HCT116 (cell line): ENCODE results near the gene YPEL3. TPM values are rescaled to one million over a fixed set of nuclear protein-coding genes. Genes with fewer than 3 reads are reported as not detected.

Source experiments
- ATAC-seq: fragments of 200-7000 bp; cut with Tn5 transposase; 2 replicates; pipeline ENCODE4 v1.9.1; 2020; ENCODE audit warnings: mild to moderate bottlenecking, moderate library complexity
- BruUV-seq: library from RNA; stranded (reverse); fragments of 400-500 nt; replicated peaks from 2 replicates; lab custom pipeline; 2021; lab: Mats Ljungman, UMichigan
- CTCF ChIA-PET: fragments of 300-600 bp; sonication (Branson Sonifier 250); formaldehyde crosslinking; loops from one replicate; lab custom pipeline; 2021; ENCODE audit warnings: antibody characterized with exemption; lab: Charles Lee
- POLR2A ChIA-PET: fragments of 300-600, 350-600 bp; sonication (Branson Sonifier 250); formaldehyde crosslinking; loops from one replicate; lab custom pipeline; 2021; ENCODE audit warnings: antibody characterized with exemption; lab: Charles Lee
- RAD21 ChIA-PET, 2 experiments: fragments of 300-600 bp; sonication (Branson Sonifier 250); formaldehyde crosslinking; loops; one replicate each; lab custom pipeline; 2023; ENCODE audit warnings: low total read pairs in 2 of 2; ENCODE audit not compliant: uncharacterized antibody in 2 of 2, unreplicated experiment in 2 of 2, low non-redundant PET in 1 of 2; lab: Charles Lee
- DNase-seq: peaks from one replicate; pipeline ENCODE4 v3.0.0-alpha.2; 2010; ENCODE audit warnings: low read depth, low spot score
- H2AFZ ChIP-seq: fragments of 200-600 bp; shearing (Covaris generic), sonication (generic); 2 replicates; pipeline ENCODE4 v1.6.1; 2017; ENCODE audit warnings: low read depth, mixed run types, mixed read lengths, antibody characterized with exemption, low read length; ENCODE audit not compliant: poor library complexity, severe bottlenecking
- H3K27ac ChIP-seq: 2 replicates; pipeline ENCODE4 v1.5.1; 2012; ENCODE audit warnings: low read depth, low read length
- H3K27me3 ChIP-seq: fragments of 200-600 bp; sonication (generic); 2 replicates; pipeline ENCODE4 v1.6.1; 2016; ENCODE audit warnings: mixed run types, low read length, mixed read lengths; ENCODE audit not compliant: insufficient read depth
- H3K36me3 ChIP-seq, 2 experiments: fragments of 200-500 bp in 1 of 2; fragments of 200-600 bp in 1 of 2; sonication (Bioruptor generic) in 1 of 2; sonication (generic) in 1 of 2; 2 replicates each; pipeline versions ENCODE4 v1.5.1 to v1.6.1; 2014 to 2016; ENCODE audit warnings: low read length in 2 of 2, inconsistent platforms in 1 of 2, mixed read lengths in 1 of 2, mixed run types in 1 of 2; ENCODE audit not compliant: insufficient read depth in 2 of 2, control insufficient read depth in 1 of 2
- H3K4me1 ChIP-seq, 2 experiments: fragments of 200-600 bp in 1 of 2; sonication (generic) in 1 of 2; 2 replicates each; pipeline versions ENCODE4 v1.5.1 to v1.6.1; 2012 to 2017; ENCODE audit warnings: low read length in 2 of 2, inconsistent platforms in 1 of 2, mild to moderate bottlenecking in 1 of 2, mixed read lengths in 1 of 2, mixed run types in 1 of 2, moderate library complexity in 1 of 2; ENCODE audit not compliant: insufficient read depth in 2 of 2, control insufficient read depth in 1 of 2
- H3K4me2 ChIP-seq: fragments of 200-600 bp; sonication (generic); 2 replicates; pipeline ENCODE4 v1.6.1; 2017; ENCODE audit warnings: mixed run types, low read length, mixed read lengths
- H3K4me3 ChIP-seq, 2 experiments: fragments of 200-600 bp in 1 of 2; sonication (generic) in 1 of 2; replicated peaks in 1 of 2; 2 replicates each; pipeline ENCODE4 v1.5.1; 2011 to 2016; ENCODE audit warnings: low read length in 2 of 2, control low read depth in 1 of 2, low read depth in 1 of 2, mild to moderate bottlenecking in 1 of 2, mixed read lengths in 1 of 2, mixed run types in 1 of 2
- H3K79me2 ChIP-seq: fragments of 200-600 bp; sonication (generic); 2 replicates; pipeline ENCODE4 v1.6.1; 2017; ENCODE audit warnings: mild to moderate bottlenecking, mixed run types, low read length, moderate library complexity, mixed read lengths; ENCODE audit not compliant: insufficient read depth
- H3K9ac ChIP-seq: fragments of 200-600 bp; sonication (generic); 2 replicates; pipeline ENCODE4 v1.6.1; 2016; ENCODE audit warnings: low read length, mixed read lengths
- H3K9me2 ChIP-seq: fragments of 200-600 bp; sonication (generic), shearing (Covaris generic); 2 replicates; pipeline ENCODE4 v1.6.1; 2017; ENCODE audit warnings: mixed run types, mild to moderate bottlenecking, moderate library complexity; ENCODE audit not compliant: insufficient read depth
- H3K9me3 ChIP-seq, 2 experiments: fragments of 200-500 bp in 1 of 2; fragments of 200-600 bp in 1 of 2; sonication (Bioruptor generic) in 1 of 2; sonication (generic) in 1 of 2; 2 replicates each; pipeline ENCODE4 v1.6.1; 2014 to 2017; ENCODE audit warnings: low read length in 2 of 2, mixed read lengths in 2 of 2, inconsistent platforms in 1 of 2, low read depth in 1 of 2, mild to moderate bottlenecking in 1 of 2, mixed run types in 1 of 2, moderate library complexity in 1 of 2; ENCODE audit not compliant: control insufficient read depth in 1 of 2, insufficient read depth in 1 of 2
- H4K20me1 ChIP-seq: fragments of 200-600 bp; sonication (generic), shearing (Covaris generic); 2 replicates; pipeline ENCODE4 v1.6.1; 2017; ENCODE audit warnings: mixed run types, mild to moderate bottlenecking, moderate library complexity; ENCODE audit not compliant: insufficient read depth
- ATF3 ChIP-seq: IDR thresholded peaks from 2 replicates; pipeline ENCODE4 v1.6.1; 2012
- CBX3 ChIP-seq: IDR thresholded peaks from 2 replicates; pipeline ENCODE4 v1.6.1; 2012; ENCODE audit warnings: low read depth
- CEBPB ChIP-seq: IDR thresholded peaks from 2 replicates; pipeline ENCODE4 v1.6.1; 2012; ENCODE audit warnings: low read depth
- CTCF ChIP-seq, 3 experiments: fragments of 200-600 bp in 1 of 3; sonication (generic) in 1 of 3; IDR thresholded peaks in 2 of 3; conservative IDR thresholded peaks in 1 of 3; 2 replicates each; pipeline ENCODE4 v1.5.1; 2012 to 2017; ENCODE audit warnings: low read depth in 2 of 3, low read length in 2 of 3, antibody characterized with exemption in 1 of 3, borderline replicate concordance in 1 of 3, control low read depth in 1 of 3, mild to moderate bottlenecking in 1 of 3, mixed read lengths in 1 of 3, mixed run types in 1 of 3, moderate library complexity in 1 of 3; ENCODE audit not compliant: insufficient read depth in 1 of 3
- EGR1 ChIP-seq: IDR thresholded peaks from 2 replicates; pipeline ENCODE4 v1.6.1; 2012; ENCODE audit warnings: low read depth
- EZH2 ChIP-seq: fragments of 200-600 bp; sonication (generic); IDR thresholded peaks from 2 replicates; pipeline ENCODE4 v1.6.1; 2017; ENCODE audit warnings: antibody characterized with exemption, mixed run types
- EZH2phosphoT487 ChIP-seq: fragments of 200-600 bp; IDR thresholded peaks from 2 replicates; pipeline ENCODE4 v1.6.1; 2018; ENCODE audit warnings: antibody characterized with exemption, borderline replicate concordance
- JUND ChIP-seq: IDR thresholded peaks from 2 replicates; pipeline ENCODE4 v1.6.1; 2012
- MAX ChIP-seq: IDR thresholded peaks from 2 replicates; pipeline ENCODE4 v1.6.1; 2012
- POLR2A ChIP-seq: IDR thresholded peaks from 2 replicates; pipeline ENCODE4 v1.7.0; 2011; ENCODE audit warnings: borderline replicate concordance; ENCODE audit not compliant: insufficient read depth, insufficient read length; ENCODE audit errors: extremely low read depth
- POLR2AphosphoS5 ChIP-seq: IDR thresholded peaks from 2 replicates; pipeline ENCODE4 v1.6.1; 2011; ENCODE audit warnings: mild to moderate bottlenecking, low read depth, low read length, moderate library complexity
- REST ChIP-seq: IDR thresholded peaks from 2 replicates; pipeline ENCODE4 v1.6.1; 2012; ENCODE audit warnings: low read depth
- TCF7L2 ChIP-seq: IDR thresholded peaks from 2 replicates; pipeline ENCODE4 v1.7.0; 2011; ENCODE audit warnings: borderline replicate concordance, inconsistent platforms; ENCODE audit not compliant: insufficient read depth, insufficient read length; ENCODE audit errors: extremely low read depth
- YY1 ChIP-seq: IDR thresholded peaks from 2 replicates; pipeline ENCODE4 v1.6.1; 2011; ENCODE audit warnings: low read length, low read depth, moderate library complexity, mild to moderate bottlenecking; ENCODE audit not compliant: insufficient replicate concordance; ENCODE audit errors: extremely low read depth
- ZBTB33 ChIP-seq: IDR thresholded peaks from 2 replicates; pipeline ENCODE4 v1.6.1; 2011; ENCODE audit warnings: mild to moderate bottlenecking, low read length, moderate library complexity; ENCODE audit not compliant: insufficient replicate concordance; ENCODE audit errors: extremely low read depth
- ZFX ChIP-seq: fragments of 450-650 bp; IDR thresholded peaks from 2 replicates; pipeline ENCODE4 v1.6.1; 2017
- ZNF274 ChIP-seq: fragments of 200-500 bp; sonication (Bioruptor generic); IDR thresholded peaks from 2 replicates; pipeline ENCODE4 v1.6.1; 2014; ENCODE audit warnings: mild to moderate bottlenecking, low read depth, low read length, inconsistent platforms
- intact Hi-C: fragments of 100-400 bp; cut with micrococcal nuclease; formaldehyde crosslinking; loops from 2 replicates; pipeline ENCODE4 v1.10.0; 2022
- total RNA-seq: library from RNA; stranded (reverse); gene quantifications from one replicate; pipeline ENCODE4 v1.2.1, GENCODE V29; 2021; ENCODE audit not compliant: unreplicated experiment

YPEL3 gene
- total RNA-seq, 1 experiment from 2014 or later, result 10.9 TPM

GRCh38 chr16:30069611-30070462, 26.2 kb downstream of the YPEL3 start:
- peaks cover 53% of the 10 kb centered on the region for H3K79me2 ChIP-seq
- no TSS peak for BruUV-seq
- no peak for TF ChIP-seq TCF7L2
- TF ChIP-seq CEBPB, result no peak
- no peak for TF ChIP-seq POLR2AphosphoS5
- no peak for TF ChIP-seq YY1
- TF ChIP-seq EZH2phosphoT487, result no peak
- TF ChIP-seq JUND, result no peak
- no peak for TF ChIP-seq EZH2
- TF ChIP-seq REST, result no peak
- TF ChIP-seq POLR2A, result no peak
- no peak for TF ChIP-seq ZNF274
- no peak for TF ChIP-seq ZBTB33
- no peak for TF ChIP-seq CTCF (IDR thresholded peaks at IDR 0.05 in 2 of 3, conservative IDR thresholded peaks at IDR 0.05 in 1 of 3; ENCODE audit: borderline replicate concordance in 1 of 3, insufficient read depth in 1 of 3, low read depth in 2 of 3, low read length in 2 of 3)
- no peak for TF ChIP-seq ATF3
- no peak for TF ChIP-seq ZFX
- TF ChIP-seq CBX3, result no peak
- no peak for TF ChIP-seq MAX
- TF ChIP-seq EGR1, result no peak
- TF ChIP-seq, all 23 proteins: peak for 0
- H3K27me3 ChIP-seq, result no peaks in the 10 kb centered on the region
- no peak overlapping the region for H3K9ac ChIP-seq
- RAD21 ChIA-PET, result no interaction called here
- H3K9me3 ChIP-seq, result no peaks in the 10 kb centered on the region
- no peak overlapping the region for H3K4me3 ChIP-seq
- CTCF ChIA-PET, result no interaction called here
- H3K36me3 ChIP-seq, result peaks cover 28 to 60% of the 10 kb centered on the region in 2 experiments
- H4K20me1 ChIP-seq, result peaks cover 12% of the 10 kb centered on the region; the same call in 1 of the 2 replicates
- H3K9me2 ChIP-seq, result no peaks in the 10 kb centered on the region
- ATAC-seq (no peak), DNase-seq (no peak)
- intact Hi-C loops, result no loop called here
- H2AFZ ChIP-seq, result no peak overlapping the region
- H3K4me2 ChIP-seq, result no peak overlapping the region
- peaks cover 11 to 27% of the 10 kb centered on the region in 2 experiments for H3K4me1 ChIP-seq
- peak overlapping the region; percentile 18; the same call in 1 of the 2 replicates for H3K27ac ChIP-seq
- POLR2A ChIA-PET, result no interaction called here
